HG03280 (cell line): ENCODE data around the gene ZNF32.

Source experiments
- ATAC-seq: cut with Tn5 transposase; IDR thresholded peaks from one replicate; pipeline ENCODE4 v1.9.1; 2021; ENCODE audit warnings: mild to moderate bottlenecking, moderate library complexity; ENCODE audit not compliant: unreplicated experiment

Gene ZNF32, protein sequence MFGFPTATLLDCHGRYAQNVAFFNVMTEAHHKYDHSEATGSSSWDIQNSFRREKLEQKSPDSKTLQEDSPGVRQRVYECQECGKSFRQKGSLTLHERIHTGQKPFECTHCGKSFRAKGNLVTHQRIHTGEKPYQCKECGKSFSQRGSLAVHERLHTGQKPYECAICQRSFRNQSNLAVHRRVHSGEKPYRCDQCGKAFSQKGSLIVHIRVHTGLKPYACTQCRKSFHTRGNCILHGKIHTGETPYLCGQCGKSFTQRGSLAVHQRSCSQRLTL

DNA sequence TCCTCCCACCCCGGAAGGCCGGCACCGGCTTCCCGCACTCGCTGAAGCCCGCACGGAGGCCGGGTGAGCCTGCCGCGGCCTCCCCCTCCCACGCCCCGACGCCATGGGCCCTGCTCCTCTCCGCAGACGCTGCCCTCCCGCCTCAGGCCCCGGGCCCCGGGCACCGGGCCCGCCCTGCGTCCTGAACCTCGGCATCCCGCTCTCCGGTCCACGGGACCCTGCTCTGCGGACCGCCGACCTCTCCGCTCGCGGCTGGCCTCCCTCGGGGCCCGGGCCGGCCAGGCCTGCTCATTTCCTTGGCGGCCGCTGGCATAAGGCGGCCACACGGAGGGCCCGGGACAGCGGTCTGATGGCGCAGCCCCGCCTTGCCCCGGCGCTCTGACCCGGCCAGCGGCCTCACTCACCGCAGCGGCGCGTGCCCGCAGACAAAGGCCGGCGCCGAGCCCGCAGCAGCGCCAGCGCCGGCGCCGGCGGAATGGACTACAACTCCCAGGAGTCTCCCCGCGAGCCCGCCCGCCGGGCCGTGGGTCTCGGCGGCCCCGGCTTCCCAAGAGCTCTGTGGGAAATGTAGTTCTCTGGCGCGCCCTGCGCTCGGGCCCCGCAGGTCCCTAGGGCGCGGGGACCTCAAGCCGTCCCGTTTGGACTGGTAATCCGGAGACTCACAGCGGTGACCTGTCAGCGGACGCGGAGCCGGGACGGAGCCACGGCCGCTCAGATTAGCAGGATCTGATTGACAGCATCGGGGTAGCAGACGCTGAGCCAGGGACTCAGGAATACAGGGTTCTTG lies at the start of gene ZNF32:
ZNF32 (minus strand) TSS at position 484 of the 787 bp plus-strand sequence. CDS start 2,748 bp downstream, outside the sequence.
- ATAC-seq = peak; percentile 99

DNA sequence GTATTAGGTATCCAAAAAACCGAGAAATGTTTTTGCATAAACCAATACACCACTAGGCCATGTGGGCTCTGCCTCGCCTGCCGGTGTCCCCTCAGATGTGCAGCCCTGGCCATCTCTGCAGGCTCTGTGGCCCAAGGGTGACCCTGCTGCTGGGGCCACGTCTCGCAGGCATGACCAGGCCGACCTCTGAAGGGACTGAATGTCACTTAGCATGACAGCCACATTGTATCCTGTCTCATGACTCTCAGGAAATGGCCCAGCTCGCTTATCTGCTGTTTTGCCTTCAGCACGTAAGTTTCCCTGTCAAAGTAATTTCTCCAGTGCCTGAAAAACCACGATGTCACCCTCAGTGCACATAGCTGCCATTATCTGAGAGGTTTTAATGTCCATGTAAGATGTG lies 49.5 kb upstream of the ZNF32 start:
- no peak for ATAC-seq

DNA sequence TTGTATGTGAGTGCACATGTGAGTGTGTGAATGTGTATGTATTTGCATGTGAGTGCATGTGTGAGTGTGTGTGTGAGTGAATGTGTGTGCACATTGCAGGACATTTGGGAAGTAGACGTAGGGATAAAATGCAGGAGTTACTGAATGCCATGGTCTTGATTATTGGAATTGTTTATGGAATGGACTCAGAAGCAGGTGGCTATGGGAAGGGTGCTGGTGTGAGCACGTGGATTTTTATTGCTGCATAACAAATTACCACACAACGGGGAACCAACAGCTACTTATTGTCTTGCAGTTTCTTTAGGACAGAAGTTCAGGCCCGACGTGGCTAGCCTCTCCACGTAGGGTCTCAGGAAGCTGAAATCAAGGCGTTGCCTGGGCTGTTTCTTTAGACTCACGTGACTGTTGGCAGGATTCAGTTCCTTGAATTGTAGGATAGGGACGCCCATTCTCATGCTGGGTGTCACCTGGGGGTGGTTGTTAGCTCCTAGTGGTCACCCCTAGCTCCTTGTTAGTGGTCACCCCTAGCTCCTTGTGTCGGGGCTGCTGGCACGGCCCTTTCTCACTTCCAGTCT lies 48.3 kb upstream of the ZNF32 start:
- ATAC-seq = no peak

DNA sequence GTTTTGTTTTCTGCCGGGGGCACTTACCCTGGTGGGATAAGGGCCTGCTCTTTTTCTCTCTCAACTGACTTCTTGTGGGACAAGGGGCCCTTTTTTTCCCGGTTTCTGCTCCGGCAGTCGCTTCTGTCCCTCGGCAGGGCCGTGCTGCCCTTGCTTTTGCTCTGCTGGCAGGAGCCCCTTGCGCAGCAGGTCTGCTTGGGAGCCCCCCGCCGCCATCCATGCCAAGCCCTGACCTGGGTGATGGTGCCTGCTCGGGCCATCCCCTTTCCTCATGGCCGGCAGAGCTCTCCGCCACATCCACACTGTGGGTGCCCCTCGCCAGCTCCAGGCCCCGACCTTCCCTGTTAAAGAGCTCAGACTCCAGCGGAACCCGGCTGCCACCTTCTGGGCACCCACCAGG lies 47.0 kb upstream of the ZNF32 start:
- ATAC-seq = no peak

DNA sequence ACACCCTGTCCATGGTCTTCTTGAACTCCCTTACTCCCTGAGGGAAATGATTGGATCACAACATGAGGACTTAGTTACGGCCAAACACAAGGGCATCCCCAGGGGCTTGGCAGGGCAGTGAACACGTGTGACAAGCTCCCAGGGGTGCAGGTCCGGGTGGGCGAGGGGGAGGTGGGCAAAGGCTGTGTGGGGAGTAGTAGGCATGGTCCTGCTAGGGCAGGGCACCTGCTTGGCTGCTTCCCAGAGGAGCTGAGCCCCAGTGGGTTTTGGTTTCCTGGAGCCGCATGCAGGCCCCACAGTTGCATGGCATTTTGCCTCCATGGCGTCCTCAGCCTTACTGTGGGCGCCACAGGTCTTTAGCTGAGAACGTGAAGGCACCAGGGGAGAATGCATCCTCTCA lies 46.6 kb upstream of the ZNF32 start:
- no peak for ATAC-seq

DNA sequence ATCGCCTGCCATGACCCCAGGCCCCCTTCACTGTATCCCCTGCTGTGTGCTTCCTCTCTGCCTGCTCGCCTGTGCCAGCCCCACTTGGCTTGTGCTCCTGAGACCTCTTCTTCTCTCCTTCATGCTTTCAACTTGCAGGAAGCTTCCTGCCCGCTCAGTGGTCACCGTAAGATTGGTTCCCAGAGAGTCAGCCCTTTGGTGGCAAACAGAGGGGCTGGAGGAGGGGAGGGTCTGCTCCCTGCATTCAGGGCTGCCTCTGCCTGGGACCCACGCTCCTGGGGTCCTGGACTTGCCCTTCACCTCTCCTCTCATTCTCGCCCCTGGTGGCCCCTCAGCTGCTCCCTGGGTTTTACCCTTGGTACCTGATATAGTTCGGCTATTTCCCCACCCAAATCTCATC lies 45.8 kb upstream of the ZNF32 start:
- no peak for ATAC-seq

DNA sequence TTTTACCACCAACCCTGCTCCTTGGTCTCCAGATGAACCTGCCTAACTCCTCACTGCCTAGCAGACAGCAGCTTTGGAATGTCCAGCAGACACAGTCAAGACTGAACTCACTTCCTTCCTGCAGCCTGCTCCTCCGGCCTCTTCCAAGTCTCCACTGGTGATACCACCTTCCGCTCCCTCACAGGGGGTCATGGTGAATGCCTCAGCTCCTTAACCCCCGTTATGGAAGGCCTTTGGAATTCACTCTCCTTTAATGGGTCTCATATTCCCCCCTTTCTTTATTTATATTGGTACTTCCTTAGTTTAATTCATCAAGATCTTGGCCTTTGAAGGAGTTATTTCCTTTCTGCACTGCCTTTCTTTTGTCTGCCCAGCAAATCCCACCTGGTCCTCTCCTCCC lies 44.9 kb upstream of the ZNF32 start:
- no peak for ATAC-seq

DNA sequence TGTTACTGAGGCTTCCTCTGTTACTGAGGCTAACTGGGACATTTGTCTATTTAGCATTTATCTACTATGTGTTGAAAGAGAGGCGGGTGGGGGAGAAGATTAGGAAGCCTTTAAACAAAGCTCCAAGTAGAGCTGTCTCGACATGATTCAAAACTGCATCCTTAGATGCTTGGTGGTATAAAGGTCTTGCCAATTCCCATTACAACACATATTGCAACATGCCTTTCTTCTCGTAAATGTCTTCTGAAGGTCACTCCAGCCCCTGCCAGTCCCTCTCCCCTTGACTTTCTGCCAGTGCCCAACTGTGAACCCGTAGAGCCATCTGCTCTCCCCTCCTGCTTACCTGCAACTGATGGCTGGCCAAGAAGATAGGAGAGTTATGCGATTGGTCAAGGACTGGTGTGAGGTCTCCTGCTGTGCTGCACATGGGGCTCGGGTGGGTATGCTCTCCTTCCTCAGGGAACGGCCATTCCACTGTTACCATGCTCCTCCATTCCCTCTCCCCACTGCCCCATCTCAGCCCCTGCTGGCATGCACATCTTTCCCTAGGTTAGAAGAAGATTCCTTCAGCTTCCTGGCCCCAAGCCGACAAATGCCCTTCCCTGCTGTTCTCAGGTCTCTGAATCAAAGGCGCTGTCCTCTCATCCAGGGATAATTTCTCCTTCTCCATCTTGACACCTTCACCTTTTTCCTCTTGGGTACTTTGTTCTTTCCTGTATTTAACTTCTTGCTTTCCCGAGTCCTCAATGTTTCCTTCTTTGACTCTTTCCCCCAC lies 43.6 kb upstream of the ZNF32 start:
- no peak for ATAC-seq

DNA sequence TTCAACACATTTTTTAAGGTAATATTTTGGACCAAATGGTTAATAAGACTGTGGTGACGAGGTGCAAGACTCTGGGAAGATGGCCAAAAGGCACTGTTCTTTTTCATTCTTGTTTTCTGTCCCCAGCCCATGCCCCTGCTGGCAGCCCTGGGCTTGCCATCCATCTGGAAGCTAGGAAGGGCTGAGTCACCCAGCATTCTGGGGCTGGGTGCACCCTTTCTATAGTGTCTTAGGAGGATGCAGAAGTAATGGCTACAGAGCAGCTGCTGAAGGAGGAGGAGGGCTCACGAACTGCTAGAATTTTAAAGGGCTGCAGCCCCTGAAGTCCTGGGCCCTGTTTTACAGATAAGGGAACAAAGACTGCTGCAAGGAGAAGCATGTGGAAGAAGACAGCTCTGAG lies 42.8 kb upstream of the ZNF32 start:
- ATAC-seq = no peak

DNA sequence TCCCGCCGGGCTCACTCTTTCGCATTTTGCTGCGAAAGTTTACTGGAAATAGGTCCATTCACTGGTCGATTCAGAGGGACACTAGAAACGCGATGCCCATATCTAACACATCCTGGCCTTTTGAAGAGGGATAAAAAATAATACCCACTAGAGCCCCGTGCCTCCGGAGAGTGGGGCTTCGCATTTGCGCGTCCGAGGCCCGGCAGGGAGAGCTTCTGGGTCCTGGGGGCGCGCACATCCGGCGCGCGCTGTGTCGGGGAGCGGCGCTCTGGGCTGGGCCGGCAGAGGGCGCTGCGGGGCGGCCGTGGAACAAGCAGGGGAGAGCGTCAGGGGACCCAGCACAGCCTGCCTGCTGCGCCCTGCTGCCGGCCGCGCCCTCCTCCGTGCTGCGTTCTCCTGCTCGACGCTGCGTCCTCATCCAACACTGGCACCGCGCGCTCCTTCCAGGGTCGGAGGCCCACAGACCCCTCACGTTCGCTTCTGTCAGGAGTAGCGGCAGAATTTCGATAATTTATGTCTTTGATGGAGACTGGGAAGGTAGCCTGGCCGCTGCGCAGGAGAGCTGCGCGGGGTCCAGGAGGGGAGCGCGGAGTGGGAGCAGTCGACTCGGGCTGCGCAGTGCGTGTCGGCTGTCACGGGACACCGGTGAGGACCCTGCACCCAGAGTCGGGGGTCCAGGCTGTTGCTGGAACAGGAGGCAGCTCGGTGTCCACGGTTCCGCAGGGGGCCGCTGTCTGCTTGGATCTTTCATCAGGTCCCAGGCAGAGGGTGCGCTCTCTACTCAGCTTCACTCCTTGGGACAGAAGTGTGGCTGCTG lies 41.5 kb upstream of the ZNF32 start:
- ATAC-seq = peak; percentile 94

DNA sequence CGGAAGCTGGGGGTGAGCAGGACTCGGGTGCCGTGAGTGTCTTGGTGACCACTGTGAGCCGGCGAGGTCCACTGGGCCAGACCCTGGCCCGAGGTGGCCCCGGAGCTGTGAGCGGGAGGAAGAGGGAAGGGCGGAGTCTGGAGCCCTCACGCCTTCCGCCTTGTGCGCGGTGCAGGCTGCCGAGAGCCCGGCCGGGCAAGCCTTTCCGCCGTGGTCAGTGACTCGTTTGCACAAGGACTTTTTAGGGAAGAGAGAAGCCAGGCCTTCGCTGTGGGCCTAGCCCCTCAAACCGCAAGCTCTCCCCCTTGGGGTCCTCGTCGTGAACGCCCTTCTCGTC lies 40.9 kb upstream of the ZNF32 start:
- no peak for ATAC-seq

DNA sequence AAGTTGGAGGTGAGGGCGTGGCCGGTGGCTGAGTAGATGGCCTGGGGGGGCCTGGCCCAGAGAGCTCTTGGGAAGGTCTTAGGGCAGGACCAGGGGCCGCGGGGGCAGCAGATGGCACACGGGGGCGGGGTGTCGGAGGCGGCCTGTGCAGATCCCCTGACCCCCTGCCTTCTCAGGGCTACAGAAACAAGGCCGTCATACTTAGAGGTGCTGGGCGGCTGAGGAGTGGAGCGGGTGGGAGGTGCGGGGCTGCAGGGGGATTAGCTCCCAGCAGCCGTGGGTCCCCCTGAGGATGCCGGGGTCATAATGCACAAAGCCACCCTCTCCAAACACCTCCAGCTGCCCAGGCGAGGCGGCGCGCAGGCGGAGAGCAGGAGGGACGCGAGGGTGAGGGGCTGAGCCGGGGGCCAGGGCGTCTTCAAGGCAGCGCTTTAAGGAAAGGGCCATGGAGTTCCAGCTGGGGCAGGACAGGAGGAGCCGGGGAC lies 40.4 kb upstream of the ZNF32 start:
- ATAC-seq = no peak

DNA sequence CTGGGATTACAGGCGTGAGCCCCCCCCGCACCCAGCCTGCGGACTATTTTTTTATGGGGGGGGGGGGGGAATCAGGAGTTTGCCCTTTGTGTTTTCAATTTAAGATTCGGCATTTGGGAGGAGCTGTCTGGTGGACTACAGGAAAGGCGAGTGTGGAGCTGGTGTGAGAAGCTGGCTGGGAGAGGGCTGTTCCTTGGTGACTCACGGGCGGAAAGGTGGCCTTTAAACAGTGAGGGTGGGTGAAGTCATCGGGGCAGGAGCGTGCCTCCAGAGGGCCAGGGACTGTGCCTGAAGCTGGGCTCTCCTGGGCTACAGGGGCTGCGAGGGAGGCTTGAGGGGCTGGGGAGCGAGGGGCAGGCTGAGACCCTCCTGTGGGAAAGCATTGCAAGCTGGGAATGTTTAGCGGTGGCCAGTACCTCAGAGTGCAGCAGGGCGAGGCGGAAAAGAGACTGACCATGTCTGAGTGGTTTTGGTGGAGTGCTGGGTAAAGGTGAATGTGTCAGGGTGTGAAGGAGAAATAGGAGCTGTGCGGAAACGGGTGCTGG lies 39.7 kb upstream of the ZNF32 start:
- ATAC-seq = no peak

DNA sequence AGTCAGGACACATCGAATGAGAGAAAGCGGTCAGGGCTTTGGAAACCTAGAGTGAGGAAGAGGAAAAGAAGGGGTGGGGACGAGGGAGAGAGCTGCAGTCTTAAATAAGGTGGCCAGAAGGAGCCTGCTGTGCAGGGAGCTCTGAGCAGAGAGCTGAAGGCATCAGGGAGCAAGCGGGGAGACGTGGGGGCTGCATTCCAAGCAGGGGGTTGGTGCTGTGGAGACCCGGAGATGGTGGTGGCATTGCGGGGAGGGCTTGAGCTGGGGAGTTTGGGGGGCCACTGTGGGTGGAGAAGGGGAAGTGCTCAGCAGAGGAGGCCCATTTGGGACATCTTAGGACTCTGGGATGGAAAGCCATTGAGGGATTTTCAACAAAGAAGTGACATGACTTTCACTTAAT lies 38.7 kb upstream of the ZNF32 start:
- ATAC-seq = no peak

DNA sequence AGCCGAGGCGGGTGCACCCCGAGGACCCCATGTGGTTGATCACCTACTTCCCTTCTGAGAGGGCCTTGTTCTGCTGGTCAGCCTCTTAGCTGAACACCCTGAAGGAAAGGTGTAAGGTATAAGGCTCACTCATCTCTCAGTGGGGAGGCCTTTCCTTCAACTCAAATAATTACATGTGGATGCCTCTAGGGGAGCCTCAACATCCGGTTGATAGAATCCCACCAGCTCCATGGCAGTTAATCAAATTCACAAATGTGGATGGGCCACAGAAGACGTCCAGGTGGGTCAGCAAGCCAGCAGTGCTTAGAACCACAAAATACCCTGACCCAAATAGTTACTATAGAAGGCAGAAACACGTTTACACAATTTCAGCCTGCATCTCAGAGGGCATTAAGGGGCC lies 37.7 kb upstream of the ZNF32 start:
- ATAC-seq = no peak

DNA sequence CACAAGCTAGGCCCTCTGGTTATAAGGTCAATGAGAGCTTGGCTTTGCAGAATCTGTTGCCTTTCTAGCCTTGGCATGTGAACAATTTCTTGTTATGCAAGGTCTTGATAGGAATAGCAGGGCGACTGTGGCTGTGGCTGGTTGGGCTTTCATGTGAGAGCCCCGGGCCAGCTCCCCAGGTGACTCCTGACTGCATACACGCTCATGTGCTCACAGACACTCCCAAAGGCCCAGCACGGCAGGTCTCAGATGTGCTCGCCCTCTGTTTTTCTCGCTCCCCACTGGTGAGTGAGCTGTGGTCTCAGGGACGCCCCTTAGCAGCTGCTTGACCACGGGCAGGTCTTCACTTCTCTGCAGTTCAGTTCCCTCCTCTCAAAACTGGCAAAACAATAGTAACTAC lies 37.1 kb upstream of the ZNF32 start:
- no peak for ATAC-seq

DNA sequence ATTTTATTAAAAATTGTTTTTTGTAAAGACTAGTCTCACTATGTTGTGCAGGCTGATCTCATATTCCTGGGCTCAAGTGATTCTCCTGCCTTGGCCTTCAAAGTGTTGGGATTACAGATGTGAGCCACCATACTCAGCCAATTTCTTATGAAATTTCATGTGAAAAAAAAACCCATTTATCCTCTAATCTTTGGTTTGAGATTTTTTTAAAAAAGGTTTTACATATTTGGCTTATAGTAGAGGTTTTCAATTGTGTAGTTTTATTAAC lies 35.5 kb upstream of the ZNF32 start:
- ATAC-seq = no peak

DNA sequence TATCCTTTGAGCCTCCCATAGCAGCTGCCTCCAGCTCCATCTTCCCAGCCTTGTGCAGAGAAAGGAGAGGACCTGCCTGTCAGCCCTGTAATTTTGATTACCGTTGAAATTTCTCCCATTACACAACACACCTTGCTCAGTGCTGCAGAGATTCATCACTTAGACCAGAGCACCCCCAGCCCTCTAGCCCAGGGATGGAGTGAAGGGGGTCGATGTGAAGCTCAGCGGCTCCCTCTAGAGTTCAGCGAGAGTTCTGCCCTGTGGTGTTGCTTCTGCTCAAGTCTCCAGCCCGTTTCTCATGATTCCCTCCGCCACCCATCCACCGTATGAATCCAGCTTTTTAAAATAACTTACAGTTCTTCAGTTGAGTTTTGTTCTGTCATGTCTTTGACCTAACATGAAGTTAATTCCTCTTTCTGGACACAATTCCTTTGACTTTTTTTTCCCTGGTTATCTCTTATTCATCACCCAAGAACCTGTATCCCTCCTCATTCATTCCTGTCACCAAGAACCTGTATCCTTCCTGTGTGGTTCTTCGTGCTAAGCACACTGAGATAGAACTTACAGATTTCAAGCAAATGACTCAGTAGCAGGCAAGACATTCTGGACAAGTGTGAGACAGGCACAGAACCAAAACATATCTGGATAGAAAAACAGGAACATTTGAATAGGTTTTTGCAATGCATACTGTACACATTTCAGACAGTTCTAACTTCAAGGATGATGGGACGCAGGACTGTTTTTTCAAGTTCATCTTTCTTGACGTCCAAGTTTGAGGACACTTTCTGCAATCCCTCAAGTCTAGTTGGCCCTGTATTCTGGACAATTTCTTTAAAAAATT lies 35.0 kb upstream of the ZNF32 start:
- no peak for ATAC-seq

DNA sequence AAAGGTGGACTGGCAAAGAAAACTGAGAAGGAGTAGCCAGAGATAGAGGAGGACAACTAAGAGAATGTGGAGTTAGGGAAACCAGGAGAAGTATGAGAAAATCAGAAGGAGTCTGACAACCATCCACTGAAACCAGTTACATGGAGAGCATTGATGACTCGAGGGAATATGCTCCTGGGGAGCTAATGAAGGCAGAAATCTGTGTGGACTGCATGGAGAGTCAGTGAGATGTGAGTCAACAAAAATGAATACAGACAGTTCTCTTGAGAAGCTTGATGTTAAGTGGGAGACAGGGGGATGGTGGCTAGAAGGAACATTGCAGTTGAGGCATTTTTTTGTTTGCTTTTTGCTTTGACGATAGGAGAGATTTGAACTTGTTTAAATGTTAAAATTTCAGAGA lies 34.3 kb upstream of the ZNF32 start:
- ATAC-seq = no peak

DNA sequence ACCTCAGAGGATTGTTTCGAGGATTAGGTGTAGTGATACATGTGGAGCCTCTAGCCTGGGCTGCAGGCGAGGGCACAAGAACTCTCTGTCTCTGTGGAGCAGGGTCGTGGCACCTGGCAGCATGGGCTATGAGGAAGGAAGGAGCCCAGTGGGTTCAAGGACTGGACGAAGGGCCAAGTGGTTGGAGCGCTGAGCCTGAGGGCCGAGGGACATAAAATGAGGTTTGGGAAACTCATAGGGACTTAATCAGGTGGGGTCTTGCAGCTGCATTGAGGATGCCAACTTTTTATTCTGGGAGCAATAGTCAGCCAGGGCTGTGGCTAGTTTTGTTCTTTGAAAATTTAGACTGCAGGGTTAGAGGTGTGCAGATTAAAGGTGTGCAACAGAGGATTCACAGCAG lies 33.0 kb upstream of the ZNF32 start:
- ATAC-seq = no peak
